DMS 273 treated with DMSO at 0.1 percent for 48 hours (cell line): ENCODE data around the gene SERPINB1.

Experiments used
- DNase-seq: peaks from one replicate; lab custom pipeline; 2025; lab: John Stamatoyannopoulos, UW

SERPINB1 gene

GRCh38 chr6:2791450-2791974, 50.2 kb downstream of the SERPINB1 start:
- DNase-seq, result no peak

DNA sequence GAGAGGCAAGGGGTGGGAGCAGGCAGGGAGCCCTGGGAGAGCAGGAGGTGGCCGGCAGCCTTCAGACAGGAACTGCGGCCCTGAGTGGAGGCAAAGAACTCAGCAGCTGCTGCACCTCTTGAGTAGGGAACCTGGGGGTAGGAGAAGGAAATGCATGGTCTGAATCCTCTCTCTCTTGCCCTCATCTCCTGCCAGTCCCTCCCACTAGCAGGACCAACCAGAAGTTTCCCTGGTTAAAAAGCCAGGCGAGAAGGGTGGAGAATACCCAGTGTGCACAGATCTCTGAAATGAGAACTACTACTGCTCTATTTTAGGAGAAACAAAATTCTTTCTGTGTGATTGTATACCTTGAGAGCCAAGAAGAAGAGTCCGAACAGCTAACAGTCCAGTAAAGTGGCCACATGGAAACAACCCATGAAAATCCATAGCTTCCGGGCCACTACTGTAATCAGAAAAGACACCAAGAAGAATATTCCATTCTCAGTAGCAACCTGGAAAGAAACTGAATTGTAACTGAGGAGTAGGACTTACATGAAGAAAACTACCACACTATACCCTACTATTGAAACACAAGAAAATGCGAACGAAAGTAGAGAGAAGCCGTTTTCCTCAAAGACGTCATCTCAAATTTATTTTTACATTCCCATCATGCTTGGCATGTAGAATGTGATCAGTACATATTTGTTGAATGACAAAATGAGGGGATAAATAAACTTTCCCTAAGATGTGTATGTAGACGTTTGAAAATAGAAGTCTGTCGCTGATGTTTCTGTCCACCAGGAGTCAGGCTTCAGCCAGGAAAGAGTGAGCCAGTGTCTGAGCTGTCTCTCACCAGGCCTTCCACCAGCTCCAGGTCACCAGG, 50.8 kb downstream of the SERPINB1 start:
- peak; percentile 37 for DNase-seq

GRCh38 chr6:2786269-2786668, 55.4 kb downstream of the SERPINB1 start:
- no peak for DNase-seq

DNA sequence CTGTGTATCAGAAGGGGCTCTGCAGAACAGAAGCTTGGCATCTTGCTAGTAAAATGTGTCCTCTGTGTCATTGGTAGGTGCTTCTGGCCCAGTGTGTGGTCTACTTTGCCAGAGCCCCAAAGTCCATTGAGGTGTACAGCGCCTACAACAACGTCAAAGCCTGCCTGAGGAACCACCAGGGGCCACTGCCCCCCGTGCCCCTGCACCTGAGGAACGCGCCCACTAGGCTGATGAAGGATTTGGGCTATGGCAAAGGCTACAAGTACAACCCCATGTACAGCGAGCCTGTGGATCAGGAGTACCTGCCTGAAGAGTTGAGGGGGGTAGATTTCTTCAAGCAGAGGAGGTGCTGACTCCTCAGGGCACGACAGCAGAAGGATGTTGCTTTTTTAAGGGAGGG, 56.7 kb downstream of the SERPINB1 start:
- no peak for DNase-seq

DNA sequence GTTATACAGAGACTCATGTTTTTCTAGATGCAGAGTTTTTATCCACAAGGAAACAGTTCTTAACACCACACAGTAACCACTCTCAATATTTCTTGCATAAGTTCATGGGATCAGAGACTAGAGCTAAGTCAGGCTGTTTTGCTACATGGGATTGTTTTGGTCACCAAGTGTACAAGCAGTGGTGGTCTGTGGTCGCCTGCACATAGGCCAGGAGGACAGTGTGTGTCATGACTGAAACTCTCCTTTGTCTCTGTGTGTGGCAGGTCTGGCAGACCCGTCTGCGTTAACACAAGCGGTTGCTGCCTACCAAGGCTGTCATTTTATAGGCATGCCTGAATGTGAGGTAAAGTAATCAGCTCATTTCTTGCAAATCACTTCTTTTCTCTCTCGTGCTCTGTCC, 57.6 kb downstream of the SERPINB1 start:
- no peak for DNase-seq

GRCh38 chr6:2783188-2783963, 58.3 kb downstream of the SERPINB1 start:
- peak; percentile 58 for DNase-seq

DNA sequence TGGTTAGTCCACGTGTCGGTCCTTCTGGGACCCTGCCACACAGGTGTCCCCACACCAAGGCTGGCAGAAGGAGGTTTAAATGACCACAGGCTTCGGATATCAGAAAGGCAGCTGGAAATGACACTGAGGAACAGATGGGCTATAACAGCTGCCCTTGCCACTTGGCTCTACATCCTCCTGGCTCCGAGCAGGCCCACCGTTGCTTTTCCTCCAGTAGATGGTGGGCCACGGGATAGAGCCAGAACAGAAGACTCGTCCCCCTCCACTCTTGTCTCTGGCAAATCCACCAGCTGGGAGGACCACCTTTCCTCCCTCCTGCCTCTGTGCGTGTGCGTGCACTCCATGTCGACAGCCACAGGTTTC, 58.9 kb downstream of the SERPINB1 start:
- DNase-seq, result peak; percentile 66

DNA sequence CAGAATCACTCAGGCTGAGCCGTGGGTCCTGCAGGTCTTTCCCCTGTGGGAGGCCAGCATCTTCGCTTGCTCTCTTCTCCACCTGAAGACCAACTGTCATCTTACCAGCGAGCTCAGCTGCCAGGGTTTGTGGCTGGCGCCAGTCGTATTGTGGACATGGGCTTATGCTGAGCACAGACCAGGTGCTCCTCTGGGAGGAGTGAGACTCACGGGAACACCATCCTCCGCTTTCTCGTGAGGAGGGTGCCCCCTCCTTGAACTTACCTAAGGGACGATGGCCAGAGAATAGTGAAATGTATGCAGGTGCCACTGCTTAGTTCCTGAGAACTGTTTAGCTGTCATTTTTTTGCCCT, 59.3 kb downstream of the SERPINB1 start:
- no peak for DNase-seq
